ENCODE measurements around the gene FBXW8. TPM values are rescaled to one million over a fixed set of nuclear protein-coding genes. Genes with fewer than 3 reads are reported as not detected.

Gene FBXW8
- total and polyA plus RNA-seq, 2 donors (not counting 1 experiment from before 2014, with no cell fraction given) = 12.1 to 23.5 TPM

DNA sequence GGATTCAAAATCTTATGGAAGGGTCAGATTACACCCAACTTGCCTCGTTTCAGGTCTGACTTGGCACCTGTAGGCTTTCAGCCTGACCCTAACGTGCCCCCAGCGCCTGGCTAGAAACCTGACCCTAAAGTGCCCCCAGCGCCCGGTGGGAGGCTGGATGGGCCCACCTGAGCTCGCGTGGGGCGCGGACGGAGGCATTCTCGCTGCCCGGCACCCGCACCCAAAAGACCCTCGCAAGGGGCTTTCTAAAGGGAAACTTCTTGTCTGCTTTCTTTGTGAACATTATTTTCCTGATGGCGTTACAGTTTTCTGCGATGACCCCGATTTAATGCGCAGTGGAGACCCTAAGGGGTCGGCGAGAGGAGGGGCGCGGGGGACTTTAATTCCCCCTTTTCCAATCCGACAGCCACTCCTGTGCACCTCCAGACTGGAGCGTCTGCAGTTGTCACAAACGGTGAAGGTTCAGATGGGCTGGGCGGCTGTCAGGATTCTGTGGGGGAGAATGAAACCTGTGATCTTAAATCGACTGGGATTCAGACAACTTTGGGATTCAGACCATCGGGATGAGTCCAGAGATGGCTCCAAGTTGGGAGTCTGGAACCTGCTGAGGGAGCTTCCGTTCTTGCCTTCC, 28.8 kb upstream of the FBXW8 start:
- H3K4me3 ChIP-seq (ENCODE audit: control extremely low read depth in 1 of 5, extremely low read depth in 1 of 5, insufficient read depth in 1 of 5, low read depth in 2 of 5, low read length in 4 of 5) = peak overlapping the region; percentile 17 to 68 (median 41)
- Mint-ChIP-seq H3K9me3 (ENCODE audit: insufficient read depth) (no peaks in the 10 kb centered on the region), H3K27me3 (peaks cover 30% of the 10 kb centered on the region), H3K4me1 (peaks cover 49% of the 10 kb centered on the region), H3K27ac (peak overlapping the region; percentile 41), H3K4me3 (peak overlapping the region; percentile 84)
- ATAC-seq (ENCODE audit: low read depth) (no peak), DNase-seq (peak; percentile 20)
- H2AFZ ChIP-seq (ENCODE audit: insufficient read depth, low read depth, low read length, poor library complexity, severe bottlenecking) = peak overlapping the region; percentile 19
- peaks cover 0 to 4% (median 0%) of the 10 kb centered on the region in 3 donors for H3K9me3 ChIP-seq (ENCODE audit: control extremely low read depth in 1 of 3, control insufficient read depth in 2 of 3, insufficient read depth in 1 of 3, low read length in 2 of 3)
- peaks cover 44 to 50% of the 10 kb centered on the region in 2 donors for H3K4me1 ChIP-seq (ENCODE audit: control insufficient read depth in 2 of 2, insufficient read depth in 2 of 2, low read length in 2 of 2)
- H3K27me3 ChIP-seq (replicated peaks in 1 of 4; ENCODE audit: control extremely low read depth in 1 of 4, control insufficient read depth in 3 of 4, insufficient read depth in 4 of 4, low read length in 3 of 4) = peaks cover 0 to 45% (median 18%) of the 10 kb centered on the region in 4 experiments
- H3K27ac ChIP-seq (ENCODE audit: low read length in 2 of 2) = no peak overlapping the region
- H3K9ac ChIP-seq (ENCODE audit: low read length) = peak overlapping the region; percentile 37
- TF ChIP-seq, protein P1, sequence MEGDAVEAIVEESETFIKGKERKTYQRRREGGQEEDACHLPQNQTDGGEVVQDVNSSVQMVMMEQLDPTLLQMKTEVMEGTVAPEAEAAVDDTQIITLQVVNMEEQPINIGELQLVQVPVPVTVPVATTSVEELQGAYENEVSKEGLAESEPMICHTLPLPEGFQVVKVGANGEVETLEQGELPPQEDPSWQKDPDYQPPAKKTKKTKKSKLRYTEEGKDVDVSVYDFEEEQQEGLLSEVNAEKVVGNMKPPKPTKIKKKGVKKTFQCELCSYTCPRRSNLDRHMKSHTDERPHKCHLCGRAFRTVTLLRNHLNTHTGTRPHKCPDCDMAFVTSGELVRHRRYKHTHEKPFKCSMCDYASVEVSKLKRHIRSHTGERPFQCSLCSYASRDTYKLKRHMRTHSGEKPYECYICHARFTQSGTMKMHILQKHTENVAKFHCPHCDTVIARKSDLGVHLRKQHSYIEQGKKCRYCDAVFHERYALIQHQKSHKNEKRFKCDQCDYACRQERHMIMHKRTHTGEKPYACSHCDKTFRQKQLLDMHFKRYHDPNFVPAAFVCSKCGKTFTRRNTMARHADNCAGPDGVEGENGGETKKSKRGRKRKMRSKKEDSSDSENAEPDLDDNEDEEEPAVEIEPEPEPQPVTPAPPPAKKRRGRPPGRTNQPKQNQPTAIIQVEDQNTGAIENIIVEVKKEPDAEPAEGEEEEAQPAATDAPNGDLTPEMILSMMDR (IDR thresholded peaks at IDR 0.05) = no peak
- no peak for TF ChIP-seq EZH2 (IDR thresholded peaks at IDR 0.05; ENCODE audit: borderline replicate concordance, insufficient read depth, low read depth, low read length, poor library complexity, severe bottlenecking)
- H4K20me1 ChIP-seq (ENCODE audit: control insufficient read depth, insufficient read depth, low read length, poor library complexity, severe bottlenecking) = no peaks in the 10 kb centered on the region
- no peaks in the 10 kb centered on the region for H3K36me3 ChIP-seq (replicated peaks in 1 of 2; ENCODE audit: control extremely low read depth in 1 of 2, control insufficient read depth in 1 of 2, extremely low read depth in 1 of 2, insufficient read depth in 2 of 2, low read length in 1 of 2)
- peak overlapping the region; percentile 92 for H3K4me2 ChIP-seq (replicated peaks; ENCODE audit: low read depth, low read length, poor library complexity, severe bottlenecking)
- ChIA-PET CTCF (interaction anchor here (0.7 to 6.3 kb wide), 34 partner anchors 9 to 884 kb away, joined by 3 to 69 read pairs (median 5); partner anchors contain the start of genes RNFT2 and SPRING1), POLR2A (interaction anchor here (0.7 to 1.8 kb wide), 7 partner anchors 24 to 321 kb away, joined by 3 to 8 read pairs (median 4); partner anchors contain the start of gene RNFT2)
- intact Hi-C loops (cut with micrococcal nuclease) = loop anchor here (1.0 to 5.0 kb wide), 5 partner anchors 21 to 179 kb away; no protein-coding TSS in a partner anchor
- 8% methylated on average over 28 of the region's 29 CpGs for WGBS (ENCODE audit: insufficient coverage)
- peaks cover 5% of the 10 kb centered on the region for H3K79me2 ChIP-seq (ENCODE audit: control insufficient read depth, insufficient read depth, low read length)

DNA sequence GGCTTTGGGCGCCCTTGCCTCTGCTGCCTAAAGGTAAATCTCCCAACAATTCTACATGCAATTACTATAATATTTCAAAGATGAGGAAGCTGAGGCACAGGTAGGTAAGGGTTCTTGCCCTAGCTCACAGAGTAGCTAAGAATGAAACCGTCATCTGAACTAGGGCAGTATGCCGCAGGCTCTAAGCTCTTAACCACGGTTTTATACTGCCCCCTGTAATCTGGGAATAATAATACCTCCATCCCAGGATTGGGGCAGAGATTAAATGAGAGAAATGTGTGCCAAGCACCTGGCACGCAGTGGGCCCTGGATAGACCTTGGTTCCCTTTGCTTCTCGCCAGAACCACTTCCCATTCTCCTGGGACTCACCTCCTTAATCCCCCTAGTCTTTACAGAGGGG, 28.0 kb upstream of the FBXW8 start:
- ChIA-PET POLR2A (interaction anchor here (0.7 to 1.3 kb wide), 3 partner anchors 174 to 815 kb away, joined by 3 to 8 read pairs (median 3); no protein-coding TSS in a partner anchor), CTCF (interaction anchor here (0.7 to 6.3 kb wide), 31 partner anchors 9 to 885 kb away, joined by 3 to 69 read pairs (median 5); partner anchors contain the start of genes RNFT2 and SPRING1)
- peaks cover 44 to 50% of the 10 kb centered on the region in 2 donors for H3K4me1 ChIP-seq (ENCODE audit: control insufficient read depth in 2 of 2, insufficient read depth in 2 of 2, low read length in 2 of 2)
- Mint-ChIP-seq H3K9me3 (ENCODE audit: insufficient read depth) (no peaks in the 10 kb centered on the region), H3K27ac (peak overlapping the region; percentile 27), H3K4me3 (peak overlapping the region; percentile 84), H3K27me3 (peaks cover 35% of the 10 kb centered on the region), H3K4me1 (peaks cover 47% of the 10 kb centered on the region)
- H3K4me2 ChIP-seq (replicated peaks; ENCODE audit: low read depth, low read length, poor library complexity, severe bottlenecking) = peak overlapping the region; percentile 92
- peaks cover 5% of the 10 kb centered on the region for H3K79me2 ChIP-seq (ENCODE audit: control insufficient read depth, insufficient read depth, low read length)
- TF ChIP-seq EZH2 (IDR thresholded peaks at IDR 0.05; ENCODE audit: borderline replicate concordance, insufficient read depth, low read depth, low read length, poor library complexity, severe bottlenecking) = no peak
- TF ChIP-seq, protein P1 (IDR thresholded peaks at IDR 0.05) = peak; percentile 15
- no peak overlapping the region for H3K4me3 ChIP-seq (ENCODE audit: control extremely low read depth in 1 of 5, extremely low read depth in 1 of 5, insufficient read depth in 1 of 5, low read depth in 2 of 5, low read length in 4 of 5)
- H3K9me3 ChIP-seq (ENCODE audit: control extremely low read depth in 1 of 3, control insufficient read depth in 2 of 3, insufficient read depth in 1 of 3, low read length in 2 of 3) = peaks cover 0 to 4% (median 0%) of the 10 kb centered on the region in 3 donors
- DNase-seq (peak; percentile 58), ATAC-seq (ENCODE audit: low read depth) (peak; percentile 25)
- H3K27me3 ChIP-seq (replicated peaks in 1 of 4; ENCODE audit: control extremely low read depth in 1 of 4, control insufficient read depth in 3 of 4, insufficient read depth in 4 of 4, low read length in 3 of 4) = peaks cover 0 to 38% (median 18%) of the 10 kb centered on the region in 4 experiments
- intact Hi-C loops (cut with micrococcal nuclease) = loop anchor here (1.0 to 5.0 kb wide), 2 partner anchors 125 to 179 kb away; no protein-coding TSS in a partner anchor
- H3K36me3 ChIP-seq (replicated peaks in 1 of 2; ENCODE audit: control extremely low read depth in 1 of 2, control insufficient read depth in 1 of 2, extremely low read depth in 1 of 2, insufficient read depth in 2 of 2, low read length in 1 of 2) = no peaks in the 10 kb centered on the region
- no peak overlapping the region for H2AFZ ChIP-seq (ENCODE audit: insufficient read depth, low read depth, low read length, poor library complexity, severe bottlenecking)
- no peaks in the 10 kb centered on the region for H4K20me1 ChIP-seq (ENCODE audit: control insufficient read depth, insufficient read depth, low read length, poor library complexity, severe bottlenecking)
- no peak overlapping the region for H3K27ac ChIP-seq (ENCODE audit: low read length in 2 of 2)
- H3K9ac ChIP-seq (ENCODE audit: low read length) = no peak overlapping the region
- 16% methylated on average over 4 of the region's 6 CpGs for WGBS (ENCODE audit: insufficient coverage)
